Endothelial cell of umbilical vein (primary cell): ENCODE measurements around the gene PDGFA. TPM values are rescaled to one million over a fixed set of nuclear protein-coding genes. Genes with fewer than 3 reads are reported as not detected.

Experiments used
- BruUV-seq: library from RNA; stranded (reverse); fragments of 400-500 nt; replicated peaks from 2 replicates; lab custom pipeline; 2021; lab: Mats Ljungman, UMichigan
- CTCF ChIA-PET: fragments of 300-600, 350-600 bp; sonication (Branson Sonifier 250); formaldehyde crosslinking; loops from one replicate; lab custom pipeline; 2021; ENCODE audit warnings: antibody characterized with exemption, inconsistent platforms; lab: Charles Lee
- POLR2A ChIA-PET: fragments of 300-600, 350-600 bp; sonication (Branson Sonifier 250); formaldehyde crosslinking; loops from one replicate; lab custom pipeline; 2021; ENCODE audit warnings: antibody characterized with exemption, inconsistent platforms; lab: Charles Lee
- DNase-seq: peaks from one replicate; pipeline ENCODE4 v3.0.0-alpha.2; 2011; ENCODE audit warnings: low read depth, low spot score
- FAIRE-seq: peaks from 2 replicates; lab custom pipeline; 2011; peaks lifted over from hg19 to GRCh38; lab: Jason Lieb, UNC
- H2AFZ ChIP-seq: 2 replicates; pipeline ENCODE4 v1.6.0; 2012; ENCODE audit warnings: low read depth, low read length, control low read depth, inconsistent platforms
- H3K27ac ChIP-seq: 2 replicates; pipeline ENCODE4 v1.5.1; 2011; ENCODE audit warnings: low read depth, mild to moderate bottlenecking, control low read depth, low read length, moderate library complexity; ENCODE audit not compliant: insufficient read depth
- H3K27me3 ChIP-seq, 2 experiments: 2 replicates each; pipeline versions ENCODE4 v1.6.0 to v1.6.1; 2011; ENCODE audit warnings: low read length in 2 of 2, mixed read lengths in 1 of 2; ENCODE audit not compliant: control insufficient read depth in 2 of 2, insufficient read depth in 2 of 2
- H3K36me3 ChIP-seq, 2 experiments: 2 replicates in 1 of 2; 3 replicates in 1 of 2; pipeline ENCODE4 v1.5.1; 2011; ENCODE audit warnings: low read length in 2 of 2, mild to moderate bottlenecking in 1 of 2, moderate library complexity in 1 of 2; ENCODE audit not compliant: control insufficient read depth in 2 of 2, insufficient read depth in 2 of 2; ENCODE audit errors: extremely low read depth in 1 of 2
- H3K4me1 ChIP-seq: 3 replicates; pipeline ENCODE4 v1.5.1; 2011; ENCODE audit warnings: mild to moderate bottlenecking, low read length; ENCODE audit not compliant: control insufficient read depth, insufficient read depth; ENCODE audit errors: extremely low read depth
- H3K4me2 ChIP-seq: 2 replicates; pipeline ENCODE4 v1.6.1; 2011; ENCODE audit warnings: low read length, control low read depth, mixed read lengths; ENCODE audit not compliant: insufficient read depth
- H3K4me3 ChIP-seq, 3 experiments: fragments of 200-600 bp in 1 of 3; sonication (generic), shearing (Covaris generic) in 1 of 3; replicated peaks in 1 of 3; 2 replicates each; pipeline ENCODE4 v1.5.1; 2011 to 2016; ENCODE audit warnings: control low read depth in 3 of 3, low read length in 3 of 3, mild to moderate bottlenecking in 2 of 3, inconsistent platforms in 1 of 3, low read depth in 1 of 3, moderate library complexity in 1 of 3; ENCODE audit not compliant: insufficient read depth in 1 of 3
- H3K79me2 ChIP-seq: 2 replicates; pipeline ENCODE4 v1.6.0; 2012; ENCODE audit warnings: low read length, inconsistent platforms; ENCODE audit not compliant: control insufficient read depth, insufficient read depth
- H3K9ac ChIP-seq: replicated peaks from 2 replicates; pipeline ENCODE3; 2011; ENCODE audit warnings: low read length, control low read depth; ENCODE audit not compliant: insufficient read depth; ENCODE audit errors: extremely low read depth
- H3K9me1 ChIP-seq: replicated peaks from 3 replicates; pipeline ENCODE4 v1.6.0; 2011; ENCODE audit warnings: mild to moderate bottlenecking, low read length; ENCODE audit not compliant: control insufficient read depth, insufficient read depth; ENCODE audit errors: extremely low read depth
- H3K9me3 ChIP-seq: replicated peaks from 2 replicates; pipeline ENCODE4 v1.5.1; 2012; ENCODE audit warnings: low read length, inconsistent platforms; ENCODE audit not compliant: control insufficient read depth, insufficient read depth
- H4K20me1 ChIP-seq: replicated peaks from 2 replicates; pipeline ENCODE3; 2011; ENCODE audit warnings: mild to moderate bottlenecking, low read length; ENCODE audit not compliant: control insufficient read depth, insufficient read depth; ENCODE audit errors: extremely low read depth
- EZH2 ChIP-seq: IDR thresholded peaks from 2 replicates; pipeline ENCODE4 v1.6.1; 2012; ENCODE audit warnings: borderline replicate concordance, low read depth, mild to moderate bottlenecking, moderate library complexity, low read length, inconsistent platforms; ENCODE audit not compliant: severe bottlenecking
- FOS ChIP-seq: IDR thresholded peaks from 2 replicates; pipeline ENCODE4 v1.6.1; 2011; ENCODE audit warnings: mild to moderate bottlenecking, low read length, moderate library complexity, borderline replicate concordance; ENCODE audit not compliant: insufficient read depth
- GATA2 ChIP-seq: IDR thresholded peaks from 2 replicates; pipeline ENCODE4 v1.7.0; 2011; ENCODE audit warnings: low read depth, mild to moderate bottlenecking, moderate library complexity, mixed read lengths, low read length; ENCODE audit not compliant: insufficient read length, insufficient read depth
- JUN ChIP-seq: IDR thresholded peaks from 2 replicates; pipeline ENCODE4 v1.6.1; 2011; ENCODE audit warnings: borderline replicate concordance, low read depth; ENCODE audit not compliant: insufficient read length, insufficient read depth
- MYC ChIP-seq: IDR thresholded peaks from one replicate; pipeline ENCODE4 v1.6.1; 2011; ENCODE audit warnings: mild to moderate bottlenecking, low read depth, low read length
- POLR2A ChIP-seq: IDR thresholded peaks from 2 replicates; pipeline ENCODE4 v1.6.1; 2012; ENCODE audit warnings: low read depth, mild to moderate bottlenecking, control low read depth, low read length
- POLR2AphosphoS5 ChIP-seq: IDR thresholded peaks from 2 replicates; pipeline ENCODE4 v1.6.1; 2012; ENCODE audit warnings: low read depth, mild to moderate bottlenecking, control low read depth, low read length, moderate library complexity; ENCODE audit not compliant: insufficient read depth
- dilution Hi-C: fragments of 300-500 bp; cut with MboI; formaldehyde crosslinking; loops from one replicate; pipeline ENCODE4 v1.15.0; 2019; ENCODE audit warnings: low sequenced_read_pairs; ENCODE audit not compliant: extremely low pct_ligation_motif_present
- intact Hi-C: fragments of 100-400 bp; cut with micrococcal nuclease; formaldehyde crosslinking; loops from one replicate; pipeline ENCODE4 v1.10.0; 2022
- polyA plus RNA-seq, 4 experiments: library from polyadenylated mRNA; depleted of rRNA in 3 of 4; stranded (reverse) in 3 of 4; unstranded in 1 of 4; fragments of >200 nt; gene quantifications; 2 replicates each; pipeline versions ENCODE4 v1.2.1 to v1.2.3, GENCODE V29; 2011 to 2012; ENCODE audit warnings: missing spikeins in 1 of 4
- total RNA-seq: library from RNA; stranded (reverse); gene quantifications from 2 replicates; pipeline ENCODE4 v1.2.3, GENCODE V29; 2021
- TF ChIP-seq, protein P1 (sequence below), 2 donors: IDR thresholded peaks; 1 replicate in 1 of 2; 2 replicates in 1 of 2; pipeline ENCODE4 v1.5.1; 2011; ENCODE audit warnings: low read length in 2 of 2, mild to moderate bottlenecking in 2 of 2, moderate library complexity in 2 of 2, control low read depth in 1 of 2, inconsistent platforms in 1 of 2, low read depth in 1 of 2; ENCODE audit not compliant: insufficient read depth in 1 of 2; ENCODE audit errors: extremely low read depth in 1 of 2
- TF ChIP-seq, protein P2 (sequence below): IDR thresholded peaks from 2 replicates; pipeline ENCODE4 v1.6.1; 2011; ENCODE audit not compliant: insufficient read depth, insufficient read length

PDGFA gene
- total and polyA plus RNA-seq, 2 donors (not counting 3 experiments of a cell fraction or from before 2014, with no cell fraction given), result 17.4 to 62.4 TPM

DNA sequence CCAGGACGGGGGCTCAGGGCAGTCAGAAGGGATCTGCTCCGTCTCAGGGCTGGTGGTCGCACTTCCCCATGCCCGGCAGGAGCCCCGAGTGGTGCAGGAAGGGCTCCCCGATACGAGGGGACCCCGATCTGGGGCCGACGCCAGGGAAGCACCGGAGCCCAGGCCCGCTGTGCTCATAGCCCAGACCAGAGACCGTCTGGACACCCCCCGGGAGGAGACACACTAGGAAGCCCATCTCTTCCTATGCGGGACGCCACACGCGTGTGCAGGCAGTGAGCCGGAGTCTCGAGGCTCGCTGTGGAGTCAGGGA is 39.7 kb upstream of the PDGFA start:
- CTCF ChIA-PET, result no interaction called here
- no peak overlapping the region for H3K4me3 ChIP-seq
- POLR2A ChIA-PET, result no interaction called here
- no peaks in the 10 kb centered on the region for H3K9me1 ChIP-seq
- no peaks in the 10 kb centered on the region for H3K9me3 ChIP-seq
- no peak for TF ChIP-seq EZH2
- no peak for TF ChIP-seq POLR2AphosphoS5
- no peak for TF ChIP-seq POLR2A
- no peak for TF ChIP-seq FOS
- no peak for TF ChIP-seq MYC
- TF ChIP-seq, protein P1, sequence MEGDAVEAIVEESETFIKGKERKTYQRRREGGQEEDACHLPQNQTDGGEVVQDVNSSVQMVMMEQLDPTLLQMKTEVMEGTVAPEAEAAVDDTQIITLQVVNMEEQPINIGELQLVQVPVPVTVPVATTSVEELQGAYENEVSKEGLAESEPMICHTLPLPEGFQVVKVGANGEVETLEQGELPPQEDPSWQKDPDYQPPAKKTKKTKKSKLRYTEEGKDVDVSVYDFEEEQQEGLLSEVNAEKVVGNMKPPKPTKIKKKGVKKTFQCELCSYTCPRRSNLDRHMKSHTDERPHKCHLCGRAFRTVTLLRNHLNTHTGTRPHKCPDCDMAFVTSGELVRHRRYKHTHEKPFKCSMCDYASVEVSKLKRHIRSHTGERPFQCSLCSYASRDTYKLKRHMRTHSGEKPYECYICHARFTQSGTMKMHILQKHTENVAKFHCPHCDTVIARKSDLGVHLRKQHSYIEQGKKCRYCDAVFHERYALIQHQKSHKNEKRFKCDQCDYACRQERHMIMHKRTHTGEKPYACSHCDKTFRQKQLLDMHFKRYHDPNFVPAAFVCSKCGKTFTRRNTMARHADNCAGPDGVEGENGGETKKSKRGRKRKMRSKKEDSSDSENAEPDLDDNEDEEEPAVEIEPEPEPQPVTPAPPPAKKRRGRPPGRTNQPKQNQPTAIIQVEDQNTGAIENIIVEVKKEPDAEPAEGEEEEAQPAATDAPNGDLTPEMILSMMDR (IDR thresholded peaks at IDR 0.05; ENCODE audit: extremely low read depth in 1 of 2, insufficient read depth in 1 of 2, low read depth in 1 of 2, low read length in 2 of 2), result no peak
- TF ChIP-seq, protein P2, sequence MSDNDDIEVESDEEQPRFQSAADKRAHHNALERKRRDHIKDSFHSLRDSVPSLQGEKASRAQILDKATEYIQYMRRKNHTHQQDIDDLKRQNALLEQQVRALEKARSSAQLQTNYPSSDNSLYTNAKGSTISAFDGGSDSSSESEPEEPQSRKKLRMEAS, result no peak
- no peak for TF ChIP-seq JUN
- no peak for TF ChIP-seq GATA2
- no peaks in the 10 kb centered on the region for H3K4me1 ChIP-seq
- dilution Hi-C loops, result no loop called here
- H3K79me2 ChIP-seq, result no peaks in the 10 kb centered on the region
- no peaks in the 10 kb centered on the region for H3K27me3 ChIP-seq
- DNase-seq (no peak), FAIRE-seq (no peak)
- intact Hi-C loops, result no loop called here
- no peak overlapping the region for H2AFZ ChIP-seq
- no peaks in the 10 kb centered on the region for H4K20me1 ChIP-seq
- H3K4me2 ChIP-seq, result no peak overlapping the region
- H3K36me3 ChIP-seq, result no peaks in the 10 kb centered on the region
- no peak overlapping the region for H3K27ac ChIP-seq
- no peak overlapping the region for H3K9ac ChIP-seq
- no TSS peak for BruUV-seq
